H1 (cell line): ENCODE results near the gene KMT2A. TPM values are rescaled to one million over a fixed set of nuclear protein-coding genes. Genes with fewer than 3 reads are reported as not detected.

Experiments
- CTCF ChIA-PET: fragments of 300-600 bp; sonication (Branson Sonifier 250); formaldehyde crosslinking; loops from one replicate; lab custom pipeline; 2021; ENCODE audit not compliant: partially characterized antibody; lab: Charles Lee
- POLR2A ChIA-PET: fragments of 300-600 bp; sonication (Branson Sonifier 250); formaldehyde crosslinking; loops from one replicate; lab custom pipeline; 2021; ENCODE audit warnings: inconsistent platforms; ENCODE audit not compliant: partially characterized antibody; lab: Charles Lee
- DNase-seq, 2 experiments: peaks; one replicate each; pipeline versions ENCODE4 v3.0.0 to v3.0.0-alpha.2; 2010 to 2022; ENCODE audit warnings: low spot score in 2 of 2, low read depth in 1 of 2, mixed read lengths in 1 of 2
- FAIRE-seq: peaks from 2 replicates; lab custom pipeline; 2011; peaks lifted over from hg19 to GRCh38; lab: Jason Lieb, UNC
- H2AFZ ChIP-seq: 2 replicates; pipeline ENCODE4 v1.8.1; 2012; ENCODE audit warnings: low read length, inconsistent platforms
- H2AK5ac ChIP-seq: 2 replicates; pipeline ENCODE4 v1.6.1; 2013; ENCODE audit warnings: low read depth, low read length
- H2BK120ac ChIP-seq: replicated peaks from 2 replicates; pipeline ENCODE3; 2013; ENCODE audit warnings: low read depth, low read length, inconsistent platforms
- H2BK12ac ChIP-seq: 2 replicates; pipeline ENCODE4 v1.6.1; 2013; ENCODE audit warnings: low read depth, low read length
- H2BK15ac ChIP-seq: 2 replicates; pipeline ENCODE4 v1.6.1; 2013; ENCODE audit warnings: low read length
- H2BK20ac ChIP-seq: 2 replicates; pipeline ENCODE4 v1.6.1; 2013; ENCODE audit warnings: low read length
- H2BK5ac ChIP-seq: 2 replicates; pipeline ENCODE4 v1.6.1; 2013; ENCODE audit warnings: low read depth, low read length
- H3K14ac ChIP-seq: 2 replicates; pipeline ENCODE4 v1.6.1; 2013; ENCODE audit warnings: inconsistent platforms; ENCODE audit not compliant: insufficient read length
- H3K18ac ChIP-seq: 2 replicates; pipeline ENCODE4 v1.6.1; 2013; ENCODE audit warnings: low read length; ENCODE audit errors: extremely low read depth
- H3K23ac ChIP-seq: 2 replicates; pipeline ENCODE4 v1.6.1; 2013; ENCODE audit warnings: inconsistent platforms; ENCODE audit not compliant: insufficient read length
- H3K23me2 ChIP-seq: 2 replicates; pipeline ENCODE4 v1.6.1; 2013; ENCODE audit warnings: low read depth, low read length
- H3K27ac ChIP-seq: 2 replicates; pipeline ENCODE4 v1.6.1; 2011; ENCODE audit warnings: low read depth, low read length, inconsistent platforms
- H3K27me3 ChIP-seq, 4 experiments: replicated peaks in 1 of 4; 1 replicate in 1 of 4; 2 replicates in 3 of 4; pipeline versions ENCODE4 v1.6.1 to v1.8.1; 2011 to 2013; ENCODE audit warnings: low read length in 3 of 4, mild to moderate bottlenecking in 3 of 4, inconsistent platforms in 2 of 4, mixed read lengths in 2 of 4, moderate library complexity in 1 of 4; ENCODE audit not compliant: control insufficient read depth in 3 of 4, insufficient read depth in 3 of 4; ENCODE audit errors: extremely low read depth in 1 of 4
- H3K36me3 ChIP-seq, 4 experiments: 2 replicates each; pipeline versions ENCODE4 v1.6.1 to v1.8.1; 2011 to 2013; ENCODE audit warnings: mild to moderate bottlenecking in 4 of 4, low read length in 3 of 4, moderate library complexity in 2 of 4, control low read depth in 1 of 4, inconsistent platforms in 1 of 4; ENCODE audit not compliant: insufficient read depth in 4 of 4, control insufficient read depth in 2 of 4
- H3K4ac ChIP-seq: replicated peaks from 2 replicates; pipeline ENCODE3; 2013; ENCODE audit warnings: low read length, low read depth, mixed read lengths, inconsistent platforms; ENCODE audit not compliant: insufficient read length
- H3K4me1 ChIP-seq, 4 experiments: replicated peaks in 1 of 4; 1 replicate in 1 of 4; 2 replicates in 3 of 4; pipeline versions ENCODE4 v1.6.1 to v1.8.1; 2011 to 2013; ENCODE audit warnings: low read length in 3 of 4, inconsistent platforms in 2 of 4, mixed read lengths in 1 of 4; ENCODE audit not compliant: insufficient read depth in 4 of 4, control insufficient read depth in 3 of 4
- H3K4me2 ChIP-seq, 2 experiments: 2 replicates each; pipeline versions ENCODE4 v1.6.1 to v1.8.1; 2011 to 2013; ENCODE audit warnings: low read depth in 2 of 2, low read length in 2 of 2, control low read depth in 1 of 2, inconsistent platforms in 1 of 2, mild to moderate bottlenecking in 1 of 2; ENCODE audit not compliant: insufficient read depth in 1 of 2
- H3K4me3 ChIP-seq, 4 experiments: fragments of 200-600, 300-600 bp in 1 of 4; sonication (generic), shearing (Covaris generic), sonication (Bioruptor Twin) in 1 of 4; 2 replicates each; pipeline versions ENCODE4 v1.5.1 to v1.8.1; 2011 to 2016; ENCODE audit warnings: low read length in 4 of 4, low read depth in 3 of 4, control low read depth in 2 of 4, inconsistent platforms in 2 of 4, mild to moderate bottlenecking in 2 of 4, mixed read lengths in 1 of 4, moderate library complexity in 1 of 4; ENCODE audit not compliant: insufficient read depth in 2 of 4; ENCODE audit errors: extremely low read depth in 1 of 4
- H3K56ac ChIP-seq: replicated peaks from 2 replicates; pipeline ENCODE3; 2013; ENCODE audit warnings: low read depth, mild to moderate bottlenecking, mixed read lengths, low read length, inconsistent platforms; ENCODE audit not compliant: insufficient read length
- H3K79me1 ChIP-seq: 2 replicates; pipeline ENCODE4 v1.6.1; 2013; ENCODE audit warnings: low read depth, low read length, control low read depth
- H3K79me2 ChIP-seq, 2 experiments: 2 replicates each; pipeline versions ENCODE4 v1.6.1 to v1.8.1; 2012 to 2013; ENCODE audit warnings: low read length in 2 of 2, mild to moderate bottlenecking in 2 of 2, inconsistent platforms in 1 of 2; ENCODE audit not compliant: insufficient read depth in 2 of 2, control insufficient read depth in 1 of 2
- H3K9ac ChIP-seq, 4 experiments: replicated peaks in 1 of 4; 1 replicate in 1 of 4; 2 replicates in 3 of 4; pipeline versions ENCODE4 v1.6.1 to v1.8.1; 2011 to 2013; ENCODE audit warnings: low read depth in 3 of 4, low read length in 3 of 4, control low read depth in 2 of 4, mild to moderate bottlenecking in 2 of 4, moderate library complexity in 2 of 4, inconsistent platforms in 1 of 4; ENCODE audit errors: extremely low read depth in 1 of 4
- H3K9me3 ChIP-seq, 2 experiments: 2 replicates each; pipeline versions ENCODE4 v1.6.1 to v1.8.1; 2012 to 2013; ENCODE audit warnings: mild to moderate bottlenecking in 2 of 2, moderate library complexity in 2 of 2, control low read depth in 1 of 2, inconsistent platforms in 1 of 2, low read depth in 1 of 2, low read length in 1 of 2, mixed read lengths in 1 of 2; ENCODE audit not compliant: insufficient read depth in 2 of 2
- H4K20me1 ChIP-seq, 2 experiments: replicated peaks in 1 of 2; 2 replicates each; pipeline versions ENCODE3 to v1.8.1; 2011 to 2013; ENCODE audit warnings: inconsistent platforms in 2 of 2, low read length in 2 of 2, mild to moderate bottlenecking in 1 of 2; ENCODE audit not compliant: insufficient read depth in 2 of 2, control insufficient read depth in 1 of 2
- H4K5ac ChIP-seq: 2 replicates; pipeline ENCODE4 v1.6.1; 2013; ENCODE audit warnings: low read length, low read depth, mixed read lengths, inconsistent platforms; ENCODE audit not compliant: insufficient read length
- H4K8ac ChIP-seq: 2 replicates; pipeline ENCODE4 v1.8.0; 2013; ENCODE audit warnings: mild to moderate bottlenecking, moderate library complexity, low read length, inconsistent platforms; ENCODE audit not compliant: insufficient read depth; ENCODE audit errors: extremely low read depth
- H4K91ac ChIP-seq: replicated peaks from 2 replicates; pipeline ENCODE3; 2013; ENCODE audit warnings: low read length, mixed read lengths, inconsistent platforms; ENCODE audit not compliant: insufficient read length
- WGBS, 2 experiments: shearing (Covaris generic) in 1 of 2; methylation state at CpG; one replicate each; pipeline versions ENCODE4 v1.1.6 to v1.1.7; 2013 to 2015; ENCODE audit warnings: low lambda C conversion rate in 2 of 2, mixed read lengths in 2 of 2, inconsistent platforms in 1 of 2, low coverage in 1 of 2, missing lambda C conversion rate in 1 of 2; ENCODE audit not compliant: insufficient replicate concordance in 2 of 2, insufficient coverage in 1 of 2, insufficient read length in 1 of 2; ENCODE audit errors: extremely low coverage in 1 of 2, missing lambda C conversion rate in 1 of 2; 5-methylcytosine and 5-hydroxymethylcytosine counted together
- polyA plus RNA-seq, 7 experiments: library from polyadenylated mRNA; depleted of rRNA in 3 of 7; stranded (reverse) in 5 of 7; unstranded in 2 of 7; fragments of >200 nt in 5 of 7; fragments of 200-250 nt in 2 of 7; gene quantifications; 1 replicate in 5 of 7; 2 replicates in 1 of 7; 4 replicates in 1 of 7; pipeline versions ENCODE4 v1.2.1 to v1.2.3, GENCODE V29; 2011 to 2013; ENCODE audit warnings: missing spikeins in 2 of 7, mixed read lengths in 2 of 7
- total RNA-seq: library from RNA; stranded (reverse); fragmentation: NEBNext Ultra II Directional; extraction: Animal tissue kit (Norgen Biotek cat#: 25700); gene quantifications from 2 replicates; pipeline ENCODE4 v1.2.1, GENCODE V29; 2021

KMT2A gene
- total and polyA plus RNA-seq, 2 of the 8 experiments (the other 6 are each of a cell fraction or from before 2014, with no cell fraction given) = 35.9 to 62.1 TPM

DNA sequence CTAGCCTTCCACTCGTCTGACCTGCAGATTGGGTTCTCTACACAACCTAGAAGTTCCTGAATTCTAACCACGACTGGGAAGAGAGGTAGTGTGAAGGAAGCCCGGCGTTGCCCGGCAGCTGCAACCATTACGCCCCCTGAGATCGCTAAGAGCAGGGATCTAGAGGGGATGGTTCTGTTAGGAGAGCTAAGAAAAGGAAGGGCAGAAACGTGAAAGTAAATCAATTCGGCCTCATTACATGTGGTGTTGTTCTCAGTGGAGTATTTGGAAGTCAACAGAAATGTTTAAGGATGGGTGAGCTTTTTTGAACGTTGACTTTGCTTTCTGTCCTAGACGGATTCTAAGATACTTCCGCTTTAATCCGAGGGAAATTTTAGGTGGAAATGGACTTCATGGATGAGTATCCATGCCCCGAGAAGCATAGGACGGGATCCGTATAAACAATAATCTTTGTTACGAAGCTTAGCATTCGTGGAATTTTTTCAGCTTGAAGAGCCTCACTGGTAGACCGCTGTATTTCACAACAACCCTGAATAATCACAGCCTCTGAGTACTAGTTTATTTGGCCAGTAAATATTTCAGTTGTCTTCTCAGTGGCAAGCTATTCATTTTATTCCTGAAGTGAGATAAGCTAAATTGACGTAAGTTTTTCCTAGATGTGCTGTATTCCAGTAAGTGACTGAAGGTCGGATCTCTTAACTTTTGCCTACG is 34.3 kb upstream of the KMT2A start:
- Histone ChIP-seq H2AK5ac (no peak overlapping the region), H3K18ac (no peak overlapping the region), H3K23me2 (peaks cover 3% of the 10 kb centered on the region), H4K8ac (peak overlapping the region; percentile 92; the same call in 1 of the 2 replicates), H3K4me3 (peak overlapping the region; percentile 81 to 95 (median 92)), H2AFZ (0 out of 2 replicates have a peak overlapping the region, but pooled peaks have one; percentile 13), H4K20me1 (peaks cover 8 to 11% of the 10 kb centered on the region in 2 experiments), H3K9me3 (no peaks in the 10 kb centered on the region), H3K4me2 (peak overlapping the region; percentile 30 to 89), H3K79me2 (peaks cover 13 to 55% of the 10 kb centered on the region in 2 experiments), H4K5ac (no peak overlapping the region), H3K27ac (peak overlapping the region; percentile 88), H3K4ac (no peak overlapping the region), H3K79me1 (0 out of 2 replicates have a peak, but pooled peaks cover 2% of the 10 kb centered on the region), H2BK5ac (no peak overlapping the region), H3K4me1 (peaks cover 0 to 6% (median 0%) of the 10 kb centered on the region in 4 experiments; a peak in 2 of 7 replicates), H3K36me3 (peaks cover 2 to 16% (median 4%) of the 10 kb centered on the region in 4 experiments; a peak in 5 of 8 replicates), H3K14ac (no peak overlapping the region), H3K23ac (no peak overlapping the region), H4K91ac (no peak overlapping the region), H3K27me3 (no peaks in the 10 kb centered on the region), H2BK20ac (no peak overlapping the region), H3K9ac (peak overlapping the region; percentile 69 to 82 (median 78)), H3K56ac (no peak overlapping the region), H2BK15ac (no peak overlapping the region), H2BK120ac (no peak overlapping the region), H2BK12ac (no peak overlapping the region)
- DNase-seq (peak in 1 of 2 experiments; percentile 44), FAIRE-seq (no peak)
- WGBS, 2 experiments = 14% methylated on average over 22 of the region's 22 CpGs; no CpG with 5 or more reads in 1 of the 2 experiments
- CTCF ChIA-PET = interaction anchor here (0.8 to 1.8 kb wide), 5 partner anchors 14 to 87 kb away, joined by 3 to 8 read pairs (median 4); no protein-coding TSS in a partner anchor
- POLR2A ChIA-PET = interaction anchor here (0.9 to 2.2 kb wide), 7 partner anchors 9 to 46 kb away, joined by 3 to 13 read pairs (median 3); partner anchors contain the start of gene KMT2A
